Body of pancreas (tissue), 4 donors: ENCODE measurements around the gene KCNT2.

Experiments
- POLR2A ChIP-seq, 3 donors: fragments of 450-650 bp; IDR thresholded peaks; one replicate each; pipeline ENCODE4 v1.6.1; 2016; ENCODE audit warnings: antibody characterized with exemption in 3 of 3, mild to moderate bottlenecking in 2 of 3
- TF ChIP-seq, protein P1 (sequence below), 7 experiments: fragments of 450-650 bp in 4 of 7; fragments of 200-600 bp in 3 of 7; sonication (generic) in 3 of 7; IDR thresholded peaks; one replicate each; pipeline ENCODE4 v1.5.1; 2016 to 2019; ENCODE audit warnings: antibody characterized with exemption in 7 of 7

GRCh38 chr1:196444634-196445033, 163.6 kb downstream of the KCNT2 start:
- TF ChIP-seq, protein P1, sequence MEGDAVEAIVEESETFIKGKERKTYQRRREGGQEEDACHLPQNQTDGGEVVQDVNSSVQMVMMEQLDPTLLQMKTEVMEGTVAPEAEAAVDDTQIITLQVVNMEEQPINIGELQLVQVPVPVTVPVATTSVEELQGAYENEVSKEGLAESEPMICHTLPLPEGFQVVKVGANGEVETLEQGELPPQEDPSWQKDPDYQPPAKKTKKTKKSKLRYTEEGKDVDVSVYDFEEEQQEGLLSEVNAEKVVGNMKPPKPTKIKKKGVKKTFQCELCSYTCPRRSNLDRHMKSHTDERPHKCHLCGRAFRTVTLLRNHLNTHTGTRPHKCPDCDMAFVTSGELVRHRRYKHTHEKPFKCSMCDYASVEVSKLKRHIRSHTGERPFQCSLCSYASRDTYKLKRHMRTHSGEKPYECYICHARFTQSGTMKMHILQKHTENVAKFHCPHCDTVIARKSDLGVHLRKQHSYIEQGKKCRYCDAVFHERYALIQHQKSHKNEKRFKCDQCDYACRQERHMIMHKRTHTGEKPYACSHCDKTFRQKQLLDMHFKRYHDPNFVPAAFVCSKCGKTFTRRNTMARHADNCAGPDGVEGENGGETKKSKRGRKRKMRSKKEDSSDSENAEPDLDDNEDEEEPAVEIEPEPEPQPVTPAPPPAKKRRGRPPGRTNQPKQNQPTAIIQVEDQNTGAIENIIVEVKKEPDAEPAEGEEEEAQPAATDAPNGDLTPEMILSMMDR (IDR thresholded peaks at IDR 0.05) = no peak
- TF ChIP-seq POLR2A (IDR thresholded peaks at IDR 0.05) = no peak
